Measurements from ENCODE around the gene GAPDH.
A peak's percentile ranks its signal among the peaks of the same experiment; 100 is the strongest.

DNA sequence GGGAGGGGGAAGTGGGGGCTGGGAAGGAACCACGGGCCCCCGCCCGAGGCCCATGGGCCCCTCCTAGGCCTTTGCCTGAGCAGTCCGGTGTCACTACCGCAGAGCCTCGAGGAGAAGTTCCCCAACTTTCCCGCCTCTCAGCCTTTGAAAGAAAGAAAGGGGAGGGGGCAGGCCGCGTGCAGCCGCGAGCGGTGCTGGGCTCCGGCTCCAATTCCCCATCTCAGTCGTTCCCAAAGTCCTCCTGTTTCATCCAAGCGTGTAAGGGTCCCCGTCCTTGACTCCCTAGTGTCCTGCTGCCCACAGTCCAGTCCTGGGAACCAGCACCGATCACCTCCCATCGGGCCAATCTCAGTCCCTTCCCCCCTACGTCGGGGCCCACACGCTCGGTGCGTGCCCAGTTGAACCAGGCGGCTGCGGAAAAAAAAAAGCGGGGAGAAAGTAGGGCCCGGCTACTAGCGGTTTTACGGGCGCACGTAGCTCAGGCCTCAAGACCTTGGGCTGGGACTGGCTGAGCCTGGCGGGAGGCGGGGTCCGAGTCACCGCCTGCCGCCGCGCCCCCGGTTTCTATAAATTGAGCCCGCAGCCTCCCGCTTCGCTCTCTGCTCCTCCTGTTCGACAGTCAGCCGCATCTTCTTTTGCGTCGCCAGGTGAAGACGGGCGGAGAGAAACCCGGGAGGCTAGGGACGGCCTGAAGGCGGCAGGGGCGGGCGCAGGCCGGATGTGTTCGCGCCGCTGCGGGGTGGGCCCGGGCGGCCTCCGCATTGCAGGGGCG, at the start of gene GAPDH:
- TF ChIP-seq, protein P1, sequence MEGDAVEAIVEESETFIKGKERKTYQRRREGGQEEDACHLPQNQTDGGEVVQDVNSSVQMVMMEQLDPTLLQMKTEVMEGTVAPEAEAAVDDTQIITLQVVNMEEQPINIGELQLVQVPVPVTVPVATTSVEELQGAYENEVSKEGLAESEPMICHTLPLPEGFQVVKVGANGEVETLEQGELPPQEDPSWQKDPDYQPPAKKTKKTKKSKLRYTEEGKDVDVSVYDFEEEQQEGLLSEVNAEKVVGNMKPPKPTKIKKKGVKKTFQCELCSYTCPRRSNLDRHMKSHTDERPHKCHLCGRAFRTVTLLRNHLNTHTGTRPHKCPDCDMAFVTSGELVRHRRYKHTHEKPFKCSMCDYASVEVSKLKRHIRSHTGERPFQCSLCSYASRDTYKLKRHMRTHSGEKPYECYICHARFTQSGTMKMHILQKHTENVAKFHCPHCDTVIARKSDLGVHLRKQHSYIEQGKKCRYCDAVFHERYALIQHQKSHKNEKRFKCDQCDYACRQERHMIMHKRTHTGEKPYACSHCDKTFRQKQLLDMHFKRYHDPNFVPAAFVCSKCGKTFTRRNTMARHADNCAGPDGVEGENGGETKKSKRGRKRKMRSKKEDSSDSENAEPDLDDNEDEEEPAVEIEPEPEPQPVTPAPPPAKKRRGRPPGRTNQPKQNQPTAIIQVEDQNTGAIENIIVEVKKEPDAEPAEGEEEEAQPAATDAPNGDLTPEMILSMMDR (IDR thresholded peaks at IDR 0.05 in 8 of 11, conservative IDR thresholded peaks at IDR 0.05 in 3 of 11), result peak in 3 of 11 experiments; percentile 9 to 22 (median 19)
- peak; percentile 98 to 99 (median 99) for TF ChIP-seq POLR2AphosphoS5 (IDR thresholded peaks at IDR 0.05)
- peak; percentile 51 to 92 (median 85) for TF ChIP-seq POLR2A (IDR thresholded peaks at IDR 0.05)
